ACC112 (cell line): ENCODE measurements around the gene DEPDC5.

Experiments used
- H2AFZ ChIP-seq: fragments of 200-600 bp; sonication (generic); one replicate; pipeline ENCODE4 v1.6.0; 2017; ENCODE audit warnings: antibody characterized with exemption, low read length; ENCODE audit not compliant: unreplicated experiment
- H3K27ac ChIP-seq: fragments of 200-600 bp; sonication (generic); 2 replicates; pipeline ENCODE4 v1.5.1; 2014; ENCODE audit warnings: low read depth, mild to moderate bottlenecking, antibody characterized with exemption, low read length, moderate library complexity
- H3K27me3 ChIP-seq: fragments of 200-600 bp; sonication (generic); 2 replicates; pipeline ENCODE4 v1.6.1; 2014; ENCODE audit warnings: mild to moderate bottlenecking, antibody characterized with exemption, low read length, moderate library complexity, mixed read lengths; ENCODE audit not compliant: insufficient read depth
- H3K36me3 ChIP-seq: fragments of 200-600 bp; sonication (generic); 2 replicates; pipeline ENCODE4 v1.6.1; 2016; ENCODE audit warnings: mild to moderate bottlenecking, antibody characterized with exemption, low read length, moderate library complexity, mixed read lengths; ENCODE audit not compliant: insufficient read depth
- H3K4me1 ChIP-seq: fragments of 200-600 bp; sonication (generic); one replicate; pipeline ENCODE4 v1.6.1; 2016; ENCODE audit warnings: low read length, mixed read lengths; ENCODE audit not compliant: insufficient read depth, unreplicated experiment, control insufficient read depth
- H3K4me3 ChIP-seq: fragments of 200-600 bp; sonication (generic); 2 replicates; pipeline ENCODE4 v1.5.1; 2014; ENCODE audit warnings: mild to moderate bottlenecking, low read depth, low read length
- H3K79me2 ChIP-seq: fragments of 200-600 bp; sonication (generic); one replicate; pipeline ENCODE4 v1.6.0; 2016; ENCODE audit warnings: low read length; ENCODE audit not compliant: control insufficient read depth, unreplicated experiment, insufficient read depth

Gene DEPDC5

DNA sequence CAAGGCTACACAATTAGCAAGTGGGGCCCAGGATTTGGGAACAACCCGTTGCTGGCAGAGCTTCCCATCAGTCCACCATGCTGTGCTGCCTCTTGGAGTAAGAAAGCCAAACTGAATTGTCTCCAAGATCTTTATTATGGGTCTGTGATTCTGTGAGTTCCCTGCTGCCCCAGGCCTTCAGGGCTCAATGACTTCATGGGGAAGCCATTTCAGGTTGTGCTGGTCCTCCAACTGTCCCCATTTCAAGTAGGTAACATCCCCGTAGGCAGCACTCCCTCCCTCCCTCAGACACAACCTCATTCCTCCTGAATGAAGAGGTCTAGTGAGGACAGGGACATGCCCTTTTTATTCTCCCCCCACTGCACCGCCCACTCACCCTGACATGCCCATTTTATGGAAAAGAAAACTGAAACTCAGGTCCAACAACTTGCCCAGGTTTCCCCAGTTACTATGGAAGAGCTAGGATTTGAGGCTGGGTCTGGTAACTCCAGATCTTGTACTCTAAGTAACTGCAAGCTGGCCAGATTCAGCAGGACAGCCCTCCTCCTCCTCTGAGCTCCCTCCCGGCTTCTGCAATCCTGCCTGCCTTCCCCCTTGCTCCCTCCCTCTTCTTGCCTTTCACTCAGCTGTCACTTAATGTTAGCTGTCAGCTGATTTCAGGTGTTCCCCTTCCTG is 182.3 kb downstream of the DEPDC5 start:
- Histone ChIP-seq H2AFZ (no peak overlapping the region), H3K79me2 (no peaks in the 10 kb centered on the region), H3K4me1 (no peaks in the 10 kb centered on the region), H3K4me3 (no peak overlapping the region), H3K27ac (no peak overlapping the region), H3K27me3 (no peaks in the 10 kb centered on the region), H3K36me3 (no peaks in the 10 kb centered on the region)

DNA sequence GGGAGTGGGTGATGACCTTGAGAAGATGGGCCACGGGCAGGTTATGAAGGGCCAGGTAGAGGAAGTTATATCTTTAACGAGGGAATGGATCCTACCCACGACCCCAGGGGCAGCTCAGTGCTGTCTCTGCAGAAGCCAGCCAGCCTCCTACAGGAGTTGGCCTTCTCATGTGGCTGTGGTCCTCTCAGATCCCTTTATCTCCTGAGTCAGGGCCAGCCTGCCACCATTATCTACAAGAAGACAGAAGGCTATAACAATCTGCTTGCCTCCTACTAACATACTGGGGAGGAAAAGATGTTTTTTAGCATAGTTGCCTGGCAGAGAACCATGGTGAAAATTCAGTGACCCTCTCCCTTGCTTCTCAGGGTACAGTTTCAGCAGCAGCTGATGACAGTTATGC is 183.5 kb downstream of the DEPDC5 start:
- no peaks in the 10 kb centered on the region for H3K79me2 ChIP-seq
- H2AFZ ChIP-seq: no peak overlapping the region
- H3K4me1 ChIP-seq: no peaks in the 10 kb centered on the region
- H3K4me3 ChIP-seq: no peak overlapping the region
- no peaks in the 10 kb centered on the region for H3K36me3 ChIP-seq
- no peak overlapping the region for H3K27ac ChIP-seq
- H3K27me3 ChIP-seq: no peaks in the 10 kb centered on the region

DNA sequence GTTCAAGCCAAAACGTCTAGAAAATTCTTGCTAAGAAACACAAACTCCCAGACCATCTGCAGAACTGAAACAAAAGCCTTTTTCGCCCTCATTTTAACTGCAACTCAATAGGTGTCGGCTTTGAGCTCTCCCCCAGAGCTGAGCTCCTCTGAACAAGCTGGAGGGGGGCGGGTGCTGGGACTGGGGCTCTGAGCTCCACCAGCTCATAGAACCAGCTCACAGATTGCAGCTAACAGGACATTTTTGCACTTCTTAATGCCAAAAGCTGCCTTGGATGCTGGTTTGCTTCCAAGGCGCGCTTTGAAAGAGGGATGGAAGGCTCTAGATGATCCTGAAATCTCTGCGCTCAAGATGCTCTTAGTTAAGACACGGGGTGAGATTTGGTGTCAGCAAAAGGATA is 184.5 kb downstream of the DEPDC5 start:
- no peaks in the 10 kb centered on the region for H3K36me3 ChIP-seq
- H3K4me3 ChIP-seq: no peak overlapping the region
- no peaks in the 10 kb centered on the region for H3K27me3 ChIP-seq
- H3K4me1 ChIP-seq: no peaks in the 10 kb centered on the region
- H3K79me2 ChIP-seq: no peaks in the 10 kb centered on the region
- H2AFZ ChIP-seq: no peak overlapping the region
- no peak overlapping the region for H3K27ac ChIP-seq

DNA sequence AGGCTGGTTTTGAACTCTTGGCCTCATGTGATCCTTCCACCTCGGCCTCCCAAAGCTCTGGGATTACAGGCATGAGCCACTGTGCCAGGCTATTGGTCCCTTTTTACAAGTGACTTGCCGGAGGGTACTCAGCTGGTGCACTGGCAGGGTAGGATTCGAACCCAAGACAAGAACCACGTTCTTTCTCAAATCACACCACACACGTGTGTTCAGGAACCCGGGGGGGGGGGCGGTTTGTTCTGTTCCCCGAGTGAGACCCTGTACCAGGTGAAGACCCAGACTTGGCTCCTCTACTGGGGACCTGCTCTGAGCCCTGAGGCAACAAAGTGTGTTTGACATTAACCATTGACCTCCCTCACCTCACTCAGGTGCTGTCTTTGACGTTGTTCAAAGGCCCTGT is 186.7 kb downstream of the DEPDC5 start:
- no peak overlapping the region for H2AFZ ChIP-seq
- no peaks in the 10 kb centered on the region for H3K4me1 ChIP-seq
- H3K27me3 ChIP-seq: no peaks in the 10 kb centered on the region
- no peaks in the 10 kb centered on the region for H3K36me3 ChIP-seq
- no peak overlapping the region for H3K27ac ChIP-seq
- H3K79me2 ChIP-seq: peaks cover 8% of the 10 kb centered on the region
- no peak overlapping the region for H3K4me3 ChIP-seq

DNA sequence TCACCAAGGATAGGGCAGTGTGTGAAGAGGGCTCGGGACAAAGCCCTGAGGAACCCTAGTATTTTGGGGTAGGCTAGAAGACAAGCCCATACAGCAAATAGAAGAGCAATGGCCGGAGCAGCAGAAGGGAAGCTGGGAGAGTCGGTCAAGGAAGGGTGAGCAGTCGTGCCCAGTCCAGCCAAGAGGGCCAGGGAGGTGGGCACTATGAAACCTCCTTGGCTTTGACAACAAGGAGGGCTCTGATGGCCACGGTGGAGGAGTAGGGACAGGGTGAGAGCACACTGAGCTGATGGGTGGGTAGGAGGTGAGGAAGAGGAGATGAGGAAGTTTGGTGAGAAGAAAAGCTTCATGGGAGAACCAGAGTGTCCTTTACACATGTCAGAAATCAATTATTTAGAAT is 188.3 kb downstream of the DEPDC5 start:
- Histone ChIP-seq H3K27me3 (no peaks in the 10 kb centered on the region), H2AFZ (no peak overlapping the region), H3K4me3 (no peak overlapping the region), H3K36me3 (no peaks in the 10 kb centered on the region), H3K4me1 (peaks cover 3% of the 10 kb centered on the region), H3K79me2 (peaks cover 22% of the 10 kb centered on the region), H3K27ac (no peak overlapping the region)

DNA sequence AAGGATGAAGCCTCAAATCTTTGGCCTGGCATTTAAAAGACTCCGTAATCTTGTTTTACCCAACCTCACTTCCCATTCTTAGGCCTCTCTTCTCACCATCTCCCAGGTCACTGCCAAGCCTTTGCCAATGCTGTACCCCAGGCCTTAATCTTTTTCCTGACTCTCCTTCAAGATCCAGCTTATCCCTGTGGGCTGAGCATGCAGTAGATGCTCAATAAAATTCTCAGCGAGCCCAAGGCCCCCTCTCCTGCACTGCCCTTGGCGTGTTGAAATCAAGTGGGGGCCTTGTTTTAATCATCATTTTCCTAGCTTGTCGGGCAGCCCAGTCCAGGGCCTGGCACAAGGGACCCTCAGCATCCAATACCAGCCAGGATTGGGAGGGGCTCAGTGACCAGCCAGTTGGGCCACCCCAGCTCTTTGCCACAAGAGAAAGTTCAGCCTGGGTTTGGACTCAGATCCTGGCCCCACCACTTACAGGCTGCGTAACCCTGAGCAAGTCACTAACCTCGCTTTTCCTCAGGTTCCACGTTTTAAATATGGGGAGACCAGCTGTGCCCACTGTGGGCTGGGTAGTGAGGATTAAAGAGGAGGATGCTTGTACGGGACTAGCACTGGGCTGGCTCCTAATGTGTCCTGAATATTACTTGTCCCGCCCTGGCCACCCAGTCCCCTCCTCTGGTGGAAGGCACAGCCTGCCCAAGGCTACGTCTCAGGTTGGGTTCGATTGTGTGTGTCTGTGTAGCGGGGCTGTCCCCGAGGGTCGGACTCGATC is 189.6 kb downstream of the DEPDC5 start:
- peak overlapping the region; percentile 100 for H3K4me3 ChIP-seq
- H3K36me3 ChIP-seq: no peaks in the 10 kb centered on the region
- peaks cover 3% of the 10 kb centered on the region for H3K4me1 ChIP-seq
- no peaks in the 10 kb centered on the region for H3K27me3 ChIP-seq
- H2AFZ ChIP-seq: peak overlapping the region; percentile 76
- H3K79me2 ChIP-seq: peaks cover 36% of the 10 kb centered on the region
- peak overlapping the region; percentile 66 for H3K27ac ChIP-seq

DNA sequence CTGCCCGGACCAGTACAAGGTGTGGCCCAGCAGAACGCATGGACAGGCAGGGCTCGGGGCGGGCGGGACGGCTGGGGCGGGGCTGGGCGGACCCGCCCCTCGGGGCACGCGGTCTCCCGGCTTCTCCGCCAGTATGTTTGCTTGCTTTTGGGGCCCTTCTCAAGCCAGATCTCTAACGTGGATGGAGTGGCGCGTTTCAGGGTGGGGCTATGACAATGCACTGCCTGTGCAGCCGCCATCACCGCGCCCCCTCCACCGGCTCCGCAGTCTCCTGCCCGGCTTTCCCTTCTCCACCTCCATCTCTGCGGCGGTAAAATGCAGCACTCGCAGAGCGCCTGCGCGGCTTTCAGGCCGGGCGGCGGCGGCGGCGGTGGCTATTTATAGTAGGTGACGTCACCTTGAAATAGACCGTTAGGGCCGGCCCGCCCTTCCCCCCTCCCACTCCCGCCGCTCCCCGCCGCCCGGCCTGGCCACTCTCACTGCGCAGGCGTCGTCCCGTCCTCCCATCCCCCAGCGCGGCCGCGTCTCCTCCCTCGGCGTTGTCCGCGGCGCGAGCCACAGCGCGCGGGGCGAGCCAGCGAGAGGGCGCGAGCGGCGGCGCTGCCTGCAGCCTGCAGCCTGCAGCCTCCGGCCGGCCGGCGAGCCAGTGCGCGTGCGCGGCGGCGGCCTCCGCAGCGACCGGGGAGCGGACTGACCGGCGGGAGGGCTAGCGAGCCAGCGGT is 190.3 kb downstream of the DEPDC5 start, which contains the start of gene YWHAH:
TSS of gene YWHAH (plus strand) at position 558 of the 722 bp plus-strand sequence. CDS start 199 bp downstream, outside the sequence.
- peaks cover 41% of the 10 kb centered on the region for H3K79me2 ChIP-seq
- peak within 1 kb of the TSS; percentile 73 for H3K27ac ChIP-seq
- H3K4me1 ChIP-seq: peaks cover 3% of the 10 kb centered on the region
- H3K36me3 ChIP-seq: no peaks in the 10 kb centered on the region
- peak within 1 kb of the TSS; percentile 100 for H3K4me3 ChIP-seq
- H2AFZ ChIP-seq: peak within 1 kb of the TSS; percentile 76
- no peaks in the 10 kb centered on the region for H3K27me3 ChIP-seq

DNA sequence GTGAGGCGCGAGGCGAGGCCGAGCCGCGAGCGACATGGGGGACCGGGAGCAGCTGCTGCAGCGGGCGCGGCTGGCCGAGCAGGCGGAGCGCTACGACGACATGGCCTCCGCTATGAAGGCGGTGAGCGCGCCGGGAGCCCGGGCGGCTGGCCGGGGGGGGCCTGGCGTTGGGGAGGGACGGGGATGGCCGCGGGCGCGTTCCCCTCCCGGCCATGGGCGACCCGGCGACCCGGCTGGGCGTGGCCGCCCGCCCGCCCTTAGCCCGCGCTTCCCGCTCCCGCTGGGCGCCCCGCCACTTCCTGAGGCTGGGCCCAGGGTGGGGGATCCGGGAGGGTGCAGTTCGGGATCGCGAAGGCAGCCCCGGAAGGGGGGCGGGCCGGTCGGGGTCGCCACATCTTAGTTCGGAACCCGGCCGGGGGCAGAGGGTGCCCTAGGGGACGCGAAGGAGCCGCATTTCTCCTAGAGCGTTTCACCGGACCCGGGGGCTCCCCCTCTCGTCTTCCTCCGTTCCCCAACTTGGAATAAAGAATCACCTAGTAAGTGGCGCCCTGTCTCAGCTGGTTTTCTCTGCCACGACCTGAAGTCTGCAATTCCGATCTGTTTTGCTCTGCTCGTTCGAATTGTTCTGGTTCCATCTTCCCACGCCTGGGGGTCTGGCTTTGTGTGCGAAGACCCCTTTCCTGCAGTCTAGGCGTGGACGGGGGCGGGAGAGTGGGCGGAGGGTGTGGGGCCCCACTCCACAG is 191.1 kb downstream of the DEPDC5 start:
- Histone ChIP-seq H2AFZ (no peak overlapping the region), H3K4me1 (peaks cover 7% of the 10 kb centered on the region), H3K4me3 (peak overlapping the region; percentile 100), H3K27me3 (no peaks in the 10 kb centered on the region), H3K27ac (peak overlapping the region; percentile 73), H3K36me3 (no peaks in the 10 kb centered on the region), H3K79me2 (peaks cover 47% of the 10 kb centered on the region)

DNA sequence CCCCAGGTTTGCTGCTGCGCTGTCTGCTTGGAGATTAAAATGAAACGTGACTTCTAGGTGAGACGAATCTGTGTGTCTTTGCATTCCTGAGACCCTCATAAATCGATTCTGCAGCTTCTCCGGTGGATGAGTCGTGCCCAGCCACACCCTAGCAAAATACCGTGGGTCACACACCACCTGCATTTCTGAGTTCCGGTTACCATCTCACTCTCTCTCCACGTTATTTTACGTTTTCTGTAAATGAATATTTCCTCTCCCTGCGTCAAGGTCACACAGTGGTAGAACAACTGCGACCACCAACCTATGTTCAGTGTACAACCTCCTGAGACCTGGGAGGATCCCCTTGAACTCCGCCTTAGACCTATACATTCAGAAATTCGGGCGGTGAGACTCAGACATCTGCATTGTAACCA is 191.6 kb downstream of the DEPDC5 start:
- H3K4me3 ChIP-seq: peak overlapping the region; percentile 100
- peak overlapping the region; percentile 73; the same call in 1 of the 2 replicates for H3K27ac ChIP-seq
- H2AFZ ChIP-seq: no peak overlapping the region
- H3K36me3 ChIP-seq: no peaks in the 10 kb centered on the region
- H3K4me1 ChIP-seq: peaks cover 11% of the 10 kb centered on the region
- H3K79me2 ChIP-seq: peaks cover 51% of the 10 kb centered on the region
- no peaks in the 10 kb centered on the region for H3K27me3 ChIP-seq
